Astrocyte (in vitro differentiated cells and primary cell): ENCODE results near the gene ALDOA.

Source experiments
- CTCF ChIP-seq: IDR thresholded peaks from 2 replicates; pipeline ENCODE4 v1.5.1; 2011; ENCODE audit warnings: low read depth, mild to moderate bottlenecking, inconsistent platforms, low read length, moderate library complexity; ENCODE audit not compliant: insufficient read depth
- EZH2 ChIP-seq: IDR thresholded peaks from 2 replicates; pipeline ENCODE4 v1.6.1; 2012; ENCODE audit warnings: mild to moderate bottlenecking, low read length, inconsistent platforms; ENCODE audit not compliant: insufficient read depth

GRCh38 chr16:30088832-30089624 is 23.5 kb downstream of the ALDOA start:
- no peak for TF ChIP-seq EZH2
- TF ChIP-seq CTCF: no peak
